Activated T-cell treated with anti-CD3 and anti-CD28 coated beads for 1 hour (primary cell): ENCODE results near the gene RAP2A.
A peak's percentile ranks its signal among the peaks of the same experiment; 100 is the strongest.

ENCODE experiments used
- DNase-seq: peaks from one replicate; pipeline ENCODE4 v3.0.0-alpha.2; 2020; ENCODE audit warnings: low read depth

Gene RAP2A

GRCh38 chr13:97422118-97423054 lies 11.6 kb upstream of the RAP2A start:
- DNase-seq, result no peak

GRCh38 chr13:97423300-97424045 lies 10.5 kb upstream of the RAP2A start:
- DNase-seq, result no peak

- no peak for DNase-seq
Observed at GRCh38 chr13:97425590-97425989, 8.4 kb upstream of the RAP2A start.

GRCh38 chr13:97426695-97427094 lies 7.3 kb upstream of the RAP2A start:
- DNase-seq, result no peak

- DNase-seq, result no peak
Observed at GRCh38 chr13:97429681-97430081, 4.3 kb upstream of the RAP2A start.

- DNase-seq, result no peak
Observed at GRCh38 chr13:97430296-97430695, 3.7 kb upstream of the RAP2A start.

GRCh38 chr13:97431171-97431764 lies 2.7 kb upstream of the RAP2A start:
- no peak for DNase-seq

- no peak for DNase-seq
Observed at GRCh38 chr13:97432232-97432916, 1.6 kb upstream of the RAP2A start.

GRCh38 chr13:97432917-97433726 lies 847 bp upstream of the RAP2A start:
- DNase-seq, result peak; percentile 96

- DNase-seq, result peak; percentile 19
Observed at GRCh38 chr13:97434397-97435201, 630 bp downstream of the RAP2A start.

- no peak for DNase-seq
Observed at GRCh38 chr13:97435323-97435722, 1.4 kb downstream of the RAP2A start.

- no peak for DNase-seq
Observed at GRCh38 chr13:97435794-97436193, 1.8 kb downstream of the RAP2A start.

GRCh38 chr13:97436845-97437244 lies 2.9 kb downstream of the RAP2A start:
- DNase-seq, result no peak

GRCh38 chr13:97437729-97438128 lies 3.8 kb downstream of the RAP2A start:
- no peak for DNase-seq

GRCh38 chr13:97438856-97439595 lies 5.1 kb downstream of the RAP2A start:
- no peak for DNase-seq

- no peak for DNase-seq
Observed at GRCh38 chr13:97440598-97441170, 6.7 kb downstream of the RAP2A start.

GRCh38 chr13:97441368-97441767 lies 7.4 kb downstream of the RAP2A start:
- DNase-seq, result no peak

GRCh38 chr13:97445522-97446187 lies 11.7 kb downstream of the RAP2A start:
- no peak for DNase-seq

- no peak for DNase-seq
Observed at GRCh38 chr13:97446448-97446847, 12.5 kb downstream of the RAP2A start.
